ENCODE measurements around the gene CST6.

Gene CST6

DNA sequence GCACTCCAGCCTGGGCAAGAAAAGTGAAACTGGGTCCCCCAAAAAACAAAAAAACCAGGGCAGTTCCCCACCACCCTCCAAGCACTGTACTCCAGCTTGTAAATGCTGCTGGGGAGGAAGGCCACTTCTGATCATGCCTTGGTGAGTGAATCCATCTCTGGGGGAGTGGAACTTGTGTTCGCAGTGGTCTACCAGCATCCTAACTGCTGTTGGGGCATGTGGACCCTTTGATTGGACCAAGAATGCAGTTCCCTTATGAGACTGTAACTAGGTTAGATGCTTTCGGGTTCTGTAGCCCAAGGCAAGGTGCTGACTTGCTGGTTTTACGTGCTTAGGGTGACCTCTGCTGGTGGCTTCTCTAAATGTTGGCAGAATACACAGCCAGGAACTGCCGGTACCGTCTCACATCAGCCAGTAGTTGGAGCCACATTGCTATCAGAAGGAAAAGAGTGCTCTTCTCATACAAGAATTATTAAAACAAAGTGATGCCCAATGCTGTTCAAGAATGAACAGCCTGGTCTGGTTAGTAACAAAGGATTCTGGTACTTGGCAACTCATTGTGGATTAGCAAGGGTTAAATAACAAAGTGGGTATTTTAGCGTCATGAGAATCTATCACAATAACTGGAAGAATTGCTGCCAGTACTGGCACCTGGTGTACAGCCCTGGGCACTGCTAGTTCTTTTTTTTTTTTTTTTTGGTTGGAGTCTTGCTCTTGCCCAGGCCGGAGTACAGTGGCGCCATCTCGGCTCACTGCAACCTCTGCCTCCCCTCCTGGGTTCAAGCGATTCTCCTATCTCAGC, 22.8 kb upstream of the CST6 start:
- no peak overlapping the region for H4K8ac ChIP-seq (ENCODE audit: low read length)
- H3K4me1 ChIP-seq (ENCODE audit: control insufficient read depth, insufficient read depth, low read depth, low read length): no peaks in the 10 kb centered on the region
- H2BK12ac ChIP-seq (ENCODE audit: low read length in 2 of 2): no peak overlapping the region
- peaks cover 6% of the 10 kb centered on the region for H3K79me1 ChIP-seq (replicated peaks; ENCODE audit: low read length, poor library complexity, severe bottlenecking)
- no peak overlapping the region for H3K14ac ChIP-seq (ENCODE audit: low read length in 2 of 2)
- peak; percentile 95 for DNase-seq
- WGBS: 25% methylated on average over 5 of the region's 10 CpGs
- H3K9me3 ChIP-seq (ENCODE audit: control insufficient read depth, low read length): no peaks in the 10 kb centered on the region
- no peak overlapping the region for H3K4me2 ChIP-seq (ENCODE audit: low read length, poor library complexity, severe bottlenecking)
- H3K27ac ChIP-seq (ENCODE audit: low read length, poor library complexity, severe bottlenecking): no peak overlapping the region
- H3K27me3 ChIP-seq (ENCODE audit: control insufficient read depth in 1 of 2, insufficient read depth in 1 of 2, low read length in 2 of 2): no peaks in the 10 kb centered on the region
- no peak overlapping the region for H3K4me3 ChIP-seq (ENCODE audit: insufficient read depth in 1 of 2, low read depth in 1 of 2, low read length in 2 of 2)
- no peak overlapping the region for H2AK5ac ChIP-seq (ENCODE audit: low read length, severe bottlenecking)
- no peak overlapping the region for H3K9ac ChIP-seq (ENCODE audit: low read length)
- H3K36me3 ChIP-seq (ENCODE audit: control insufficient read depth in 1 of 2, insufficient read depth in 2 of 2, low read depth in 1 of 2, low read length in 2 of 2): peaks cover 11 to 26% of the 10 kb centered on the region in 2 experiments
- H3K4ac ChIP-seq (ENCODE audit: low read depth in 1 of 2, low read length in 2 of 2): no peak overlapping the region
- H2AFZ ChIP-seq (ENCODE audit: low read depth, low read length): no peak overlapping the region
- H2BK120ac ChIP-seq (ENCODE audit: low read depth, low read length): no peak overlapping the region
- no peak overlapping the region for H3K18ac ChIP-seq (ENCODE audit: low read depth in 1 of 2, low read length in 2 of 2)
- H2BK5ac ChIP-seq (ENCODE audit: low read depth, low read length, poor library complexity, severe bottlenecking): no peak overlapping the region
- H2BK15ac ChIP-seq (ENCODE audit: low read depth, poor library complexity, severe bottlenecking): no peak overlapping the region
- no peak overlapping the region for H3K23ac ChIP-seq (ENCODE audit: low read length in 2 of 2)
- no peak overlapping the region for H4K91ac ChIP-seq (ENCODE audit: low read length)

- no peak overlapping the region for H2AK5ac ChIP-seq (ENCODE audit: low read length, severe bottlenecking)
- no peak overlapping the region for H3K4ac ChIP-seq (ENCODE audit: low read depth in 1 of 2, low read length in 2 of 2)
- no peak overlapping the region for H4K8ac ChIP-seq (ENCODE audit: low read length)
- no peak overlapping the region for H2BK5ac ChIP-seq (ENCODE audit: low read depth, low read length, poor library complexity, severe bottlenecking)
- no peaks in the 10 kb centered on the region for H3K27me3 ChIP-seq (ENCODE audit: control insufficient read depth in 1 of 2, insufficient read depth in 1 of 2, low read length in 2 of 2)
- H2BK12ac ChIP-seq (ENCODE audit: low read length in 2 of 2): no peak overlapping the region
- no peak overlapping the region for H2BK15ac ChIP-seq (ENCODE audit: low read depth, poor library complexity, severe bottlenecking)
- no peaks in the 10 kb centered on the region for H3K4me1 ChIP-seq (ENCODE audit: control insufficient read depth, insufficient read depth, low read depth, low read length)
- H3K9me3 ChIP-seq (ENCODE audit: control insufficient read depth, low read length): no peaks in the 10 kb centered on the region
- H2BK120ac ChIP-seq (ENCODE audit: low read depth, low read length): no peak overlapping the region
- DNase-seq: no peak
- no peak overlapping the region for H3K4me2 ChIP-seq (ENCODE audit: low read length, poor library complexity, severe bottlenecking)
- no peak overlapping the region for H4K91ac ChIP-seq (ENCODE audit: low read length)
- no peak overlapping the region for H3K18ac ChIP-seq (ENCODE audit: low read depth in 1 of 2, low read length in 2 of 2)
- no peak overlapping the region for H3K9ac ChIP-seq (ENCODE audit: low read length)
- H3K36me3 ChIP-seq (ENCODE audit: control insufficient read depth in 1 of 2, insufficient read depth in 2 of 2, low read depth in 1 of 2, low read length in 2 of 2): peaks cover 28% of the 10 kb centered on the region in 2 experiments
- H2AFZ ChIP-seq (ENCODE audit: low read depth, low read length): no peak overlapping the region
- peaks cover 7% of the 10 kb centered on the region for H3K79me1 ChIP-seq (replicated peaks; ENCODE audit: low read length, poor library complexity, severe bottlenecking)
- no peak overlapping the region for H3K23ac ChIP-seq (ENCODE audit: low read length in 2 of 2)
- 88% methylated on average over 5 of the region's 5 CpGs for WGBS
- no peak overlapping the region for H3K27ac ChIP-seq (ENCODE audit: low read length, poor library complexity, severe bottlenecking)
- no peak overlapping the region for H3K14ac ChIP-seq (ENCODE audit: low read length in 2 of 2)
- no peak overlapping the region for H3K4me3 ChIP-seq (ENCODE audit: insufficient read depth in 1 of 2, low read depth in 1 of 2, low read length in 2 of 2)
Measured at GRCh38 chr11:65992056-65992455, 19.8 kb upstream of the CST6 start.

DNA sequence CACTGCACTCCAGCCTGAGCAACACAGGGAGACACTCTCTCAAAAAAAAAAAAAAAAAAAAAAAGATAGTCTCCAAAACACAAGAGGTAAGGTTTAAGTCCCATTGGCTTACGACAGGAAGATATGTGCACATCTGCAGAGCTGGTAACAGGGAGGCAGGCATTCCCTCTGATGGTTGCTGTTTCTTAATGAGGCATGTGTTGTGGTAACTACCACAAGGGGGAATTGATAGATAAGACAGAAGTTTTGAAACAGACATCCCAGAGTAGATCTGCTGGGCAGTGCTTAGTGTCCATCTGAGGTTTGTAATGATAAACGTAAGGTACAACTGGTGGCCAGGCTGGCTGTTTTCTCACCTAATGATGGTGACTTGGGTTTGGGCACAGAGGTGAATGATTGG, 14.5 kb upstream of the CST6 start:
- H2BK5ac ChIP-seq (ENCODE audit: low read depth, low read length, poor library complexity, severe bottlenecking): no peak overlapping the region
- no peak overlapping the region for H4K8ac ChIP-seq (ENCODE audit: low read length)
- H3K27ac ChIP-seq (ENCODE audit: low read length, poor library complexity, severe bottlenecking): no peak overlapping the region
- H3K23ac ChIP-seq (ENCODE audit: low read length in 2 of 2): no peak overlapping the region
- H3K4me3 ChIP-seq (ENCODE audit: insufficient read depth in 1 of 2, low read depth in 1 of 2, low read length in 2 of 2): no peak overlapping the region
- 93% methylated on average over 2 of the region's 2 CpGs for WGBS
- H2AFZ ChIP-seq (ENCODE audit: low read depth, low read length): no peak overlapping the region
- no peak for DNase-seq
- H3K4me2 ChIP-seq (ENCODE audit: low read length, poor library complexity, severe bottlenecking): no peak overlapping the region
- peaks cover 29% of the 10 kb centered on the region for H3K79me1 ChIP-seq (replicated peaks; ENCODE audit: low read length, poor library complexity, severe bottlenecking)
- no peak overlapping the region for H3K4ac ChIP-seq (ENCODE audit: low read depth in 1 of 2, low read length in 2 of 2)
- no peak overlapping the region for H3K18ac ChIP-seq (ENCODE audit: low read depth in 1 of 2, low read length in 2 of 2)
- no peak overlapping the region for H3K9ac ChIP-seq (ENCODE audit: low read length)
- H3K27me3 ChIP-seq (ENCODE audit: control insufficient read depth in 1 of 2, insufficient read depth in 1 of 2, low read length in 2 of 2): no peaks in the 10 kb centered on the region
- H2BK15ac ChIP-seq (ENCODE audit: low read depth, poor library complexity, severe bottlenecking): no peak overlapping the region
- H3K9me3 ChIP-seq (ENCODE audit: control insufficient read depth, low read length): no peaks in the 10 kb centered on the region
- H4K91ac ChIP-seq (ENCODE audit: low read length): no peak overlapping the region
- no peak overlapping the region for H2AK5ac ChIP-seq (ENCODE audit: low read length, severe bottlenecking)
- peaks cover 5% of the 10 kb centered on the region for H3K4me1 ChIP-seq (ENCODE audit: control insufficient read depth, insufficient read depth, low read depth, low read length)
- H2BK12ac ChIP-seq (ENCODE audit: low read length in 2 of 2): no peak overlapping the region
- H3K14ac ChIP-seq (ENCODE audit: low read length in 2 of 2): no peak overlapping the region
- no peak overlapping the region for H2BK120ac ChIP-seq (ENCODE audit: low read depth, low read length)
- H3K36me3 ChIP-seq (ENCODE audit: control insufficient read depth in 1 of 2, insufficient read depth in 2 of 2, low read depth in 1 of 2, low read length in 2 of 2): peaks cover 42 to 54% of the 10 kb centered on the region in 2 experiments

- H2BK15ac ChIP-seq (ENCODE audit: low read depth, poor library complexity, severe bottlenecking): peak within 1 kb of the TSS; percentile 85
- peak within 1 kb of the TSS; percentile 95 for H4K8ac ChIP-seq (ENCODE audit: low read length)
- H3K27ac ChIP-seq (ENCODE audit: low read length, poor library complexity, severe bottlenecking): peak within 1 kb of the TSS; percentile 83
- no peaks in the 10 kb centered on the region for H3K27me3 ChIP-seq (ENCODE audit: control insufficient read depth in 1 of 2, insufficient read depth in 1 of 2, low read length in 2 of 2)
- H3K4me2 ChIP-seq (ENCODE audit: low read length, poor library complexity, severe bottlenecking): peak within 1 kb of the TSS; percentile 72
- H2AFZ ChIP-seq (ENCODE audit: low read depth, low read length): peak within 1 kb of the TSS; percentile 81
- H3K79me1 ChIP-seq (replicated peaks; ENCODE audit: low read length, poor library complexity, severe bottlenecking): peaks cover 32% of the 10 kb centered on the region
- H3K36me3 ChIP-seq (ENCODE audit: control insufficient read depth in 1 of 2, insufficient read depth in 2 of 2, low read depth in 1 of 2, low read length in 2 of 2): peaks cover 55 to 57% of the 10 kb centered on the region in 2 experiments
- no peak within 1 kb of the TSS for H3K23ac ChIP-seq (ENCODE audit: low read length in 2 of 2)
- peak within 1 kb of the TSS; percentile 96 for H3K9ac ChIP-seq (ENCODE audit: low read length)
- peak within 1 kb of the TSS in 1 of 2 experiments; percentile 55 for H2BK12ac ChIP-seq (ENCODE audit: low read length in 2 of 2)
- under 1% methylated on average over 55 of the region's 55 CpGs for WGBS
- H3K18ac ChIP-seq (ENCODE audit: low read depth in 1 of 2, low read length in 2 of 2): peak within 1 kb of the TSS; percentile 80 to 93
- H3K4me3 ChIP-seq (ENCODE audit: insufficient read depth in 1 of 2, low read depth in 1 of 2, low read length in 2 of 2): peak within 1 kb of the TSS; percentile 89 to 93
- H2BK120ac ChIP-seq (ENCODE audit: low read depth, low read length): peak within 1 kb of the TSS; percentile 25
- peak within 1 kb of the TSS in 1 of 2 experiments; percentile 94 for H3K14ac ChIP-seq (ENCODE audit: low read length in 2 of 2)
- no peak within 1 kb of the TSS for H2AK5ac ChIP-seq (ENCODE audit: low read length, severe bottlenecking)
- no peaks in the 10 kb centered on the region for H3K9me3 ChIP-seq (ENCODE audit: control insufficient read depth, low read length)
- H3K4ac ChIP-seq (ENCODE audit: low read depth in 1 of 2, low read length in 2 of 2): peak within 1 kb of the TSS; percentile 30 to 89
- DNase-seq: peak; percentile 99
- H4K91ac ChIP-seq (ENCODE audit: low read length): peak within 1 kb of the TSS; percentile 81
- H2BK5ac ChIP-seq (ENCODE audit: low read depth, low read length, poor library complexity, severe bottlenecking): no peak within 1 kb of the TSS
- H3K4me1 ChIP-seq (ENCODE audit: control insufficient read depth, insufficient read depth, low read depth, low read length): peaks cover 10% of the 10 kb centered on the region
Measured at GRCh38 chr11:66001942-66002647, 9.7 kb upstream of the CST6 start, which contains the start of the genes BANF1 and EIF1AD. BANF1 (plus strand) TSS chr11:66002503; CDS start chr11:66003251, 748 bp downstream. EIF1AD (minus strand) TSS chr11:66002157; CDS start chr11:66000389, 1,768 bp downstream.

Measured in mesenchymal stem cell (in vitro differentiated cells and primary cell).